HL-60/S4 treated with retinoic acid at 250 ng/mL for 4 days and 3 days (cell line): ENCODE data around the gene DNAH17.

Source experiments
- in situ Hi-C: fragments of 300-500 bp; cut with MboI; formaldehyde crosslinking; loops from 2 replicates; pipeline ENCODE4 v1.7.0; 2022; ENCODE audit warnings: low sequenced_read_pairs

Gene DNAH17

DNA sequence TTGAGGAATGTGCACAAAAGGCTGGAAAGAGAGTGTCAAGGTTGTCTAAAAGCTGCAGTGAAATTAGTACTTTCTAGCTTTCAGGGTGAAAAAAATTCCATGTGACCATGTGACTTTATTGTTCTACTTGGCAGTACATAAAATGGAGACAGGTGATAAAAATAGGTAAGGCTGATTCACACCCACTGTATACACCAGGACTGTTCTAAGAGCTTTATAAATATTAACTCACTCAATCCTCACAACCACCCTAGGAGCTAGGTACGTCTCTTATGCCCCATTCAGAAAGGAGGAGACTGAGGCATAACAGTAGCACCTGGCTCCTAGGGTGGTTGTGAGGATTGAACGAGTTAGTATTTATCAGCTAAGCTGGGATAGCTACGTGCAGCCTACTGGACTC, 28.2 kb upstream of the DNAH17 start:
- in situ Hi-C loops, result no loop called here

DNA sequence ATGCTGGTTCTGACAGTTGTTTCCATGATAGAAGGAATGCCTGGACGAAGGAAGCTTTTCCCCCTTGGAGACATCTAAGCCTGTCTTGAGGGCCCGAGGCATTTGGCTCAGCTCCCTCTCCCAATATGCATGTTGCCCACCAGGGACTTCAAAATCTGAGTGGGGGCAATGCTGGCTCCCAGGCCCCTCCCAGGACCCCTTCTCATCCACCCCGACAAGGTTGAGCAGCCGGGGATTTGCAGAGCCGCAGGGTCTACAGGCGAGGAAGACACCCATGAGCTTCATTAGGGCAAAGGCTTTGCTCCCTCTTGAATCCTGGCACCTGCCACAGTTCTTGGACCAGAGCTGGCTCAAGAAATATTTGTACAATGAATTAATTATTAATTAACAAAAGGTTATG, 25.1 kb upstream of the DNAH17 start:
- in situ Hi-C loops, result no loop called here

DNA sequence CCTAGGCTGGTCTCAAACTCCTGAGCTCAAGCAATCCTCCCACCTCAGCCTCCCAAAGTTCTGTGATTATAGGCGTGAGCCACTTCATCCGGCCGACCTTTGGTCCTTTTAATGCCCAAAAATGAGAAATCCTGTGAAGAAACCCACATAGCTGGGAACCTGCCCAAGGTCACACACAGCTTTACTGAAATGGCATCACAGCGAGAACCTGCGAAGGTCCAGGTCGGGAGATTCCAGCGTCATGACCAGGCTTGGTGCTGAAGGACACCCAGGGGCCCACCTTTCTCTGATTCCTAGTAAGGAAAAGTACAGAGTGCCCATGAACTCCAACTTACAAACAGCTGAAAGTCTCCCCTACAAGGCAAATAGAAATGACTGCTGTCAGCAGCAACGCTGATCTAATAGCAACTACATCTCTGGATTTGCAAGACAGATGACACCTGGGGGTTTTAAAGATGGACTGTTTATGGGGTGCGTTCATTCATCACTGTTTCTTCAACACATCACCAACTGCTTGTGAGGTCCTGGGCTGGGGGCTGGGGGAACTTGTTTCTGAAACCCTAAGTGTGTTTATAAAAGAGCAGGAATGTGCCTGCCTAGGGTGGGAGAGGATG, 24.5 kb upstream of the DNAH17 start:
- in situ Hi-C loops, result no loop called here

DNA sequence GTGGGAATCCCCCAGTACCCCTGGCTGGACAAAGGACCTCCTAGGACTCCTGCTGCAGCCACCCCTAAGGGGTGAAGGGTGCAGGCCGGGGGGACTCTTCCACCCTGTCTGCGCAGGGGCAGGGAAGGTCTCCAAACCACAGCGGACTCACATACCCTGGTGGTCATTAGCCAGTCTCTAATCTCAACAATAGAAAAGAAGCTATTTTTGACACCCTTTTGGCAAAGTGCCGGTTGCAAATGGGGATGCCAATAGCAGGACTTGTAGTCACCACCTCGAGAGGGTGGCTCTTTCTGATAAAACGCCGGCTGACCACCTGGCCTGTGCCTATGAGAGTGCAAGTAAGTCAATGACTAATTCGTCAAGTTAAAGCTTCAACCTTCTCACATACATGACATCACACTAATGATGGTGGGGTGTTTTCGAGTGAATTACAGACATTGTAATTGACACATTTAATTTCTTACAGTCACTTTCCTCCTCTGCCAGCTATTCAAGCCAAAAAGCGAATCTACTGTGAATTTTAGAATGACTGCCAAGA, 23.1 kb upstream of the DNAH17 start:
- in situ Hi-C loops, result no loop called here

DNA sequence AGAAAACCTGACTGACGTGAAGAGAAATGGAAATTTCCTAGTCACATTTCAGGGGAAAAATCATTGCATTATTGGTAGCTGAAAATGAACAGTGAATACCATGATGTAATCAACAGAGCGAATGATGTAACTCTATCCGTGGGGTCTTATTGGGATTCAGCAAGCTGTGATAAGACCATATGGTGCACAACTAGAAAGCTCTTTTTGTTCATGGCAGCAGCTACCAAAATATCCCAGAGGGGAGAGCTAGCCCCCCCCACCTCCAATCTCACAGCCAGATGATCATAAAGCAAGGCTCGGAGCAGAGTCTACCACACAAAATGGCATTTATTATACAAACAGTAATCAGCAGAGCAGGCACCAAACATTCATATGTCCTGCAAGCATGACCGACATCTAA, 22.2 kb upstream of the DNAH17 start:
- in situ Hi-C loops, result no loop called here

DNA sequence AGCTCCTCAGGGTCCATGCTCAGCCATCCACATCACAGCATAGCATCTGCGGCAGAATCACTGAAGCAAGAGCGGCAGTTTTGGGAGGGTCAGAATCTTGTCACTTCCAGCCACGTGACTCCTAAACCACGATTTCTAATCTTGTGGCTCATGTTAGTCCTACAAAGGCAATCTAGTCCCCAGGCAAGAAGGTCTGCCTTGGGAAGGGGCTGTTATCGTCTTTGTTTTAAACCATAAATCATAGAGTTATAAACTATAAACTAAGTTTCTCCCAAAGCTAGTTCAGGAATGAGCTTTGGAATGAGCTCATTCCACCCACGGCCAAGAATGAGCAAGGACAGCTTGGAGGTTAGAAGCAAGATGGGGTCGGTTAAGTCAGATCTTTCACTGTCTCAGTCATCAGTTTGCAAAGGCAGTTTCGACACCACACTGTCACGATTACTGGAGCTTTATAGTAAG, 20.8 kb upstream of the DNAH17 start:
- in situ Hi-C loops, result no loop called here

DNA sequence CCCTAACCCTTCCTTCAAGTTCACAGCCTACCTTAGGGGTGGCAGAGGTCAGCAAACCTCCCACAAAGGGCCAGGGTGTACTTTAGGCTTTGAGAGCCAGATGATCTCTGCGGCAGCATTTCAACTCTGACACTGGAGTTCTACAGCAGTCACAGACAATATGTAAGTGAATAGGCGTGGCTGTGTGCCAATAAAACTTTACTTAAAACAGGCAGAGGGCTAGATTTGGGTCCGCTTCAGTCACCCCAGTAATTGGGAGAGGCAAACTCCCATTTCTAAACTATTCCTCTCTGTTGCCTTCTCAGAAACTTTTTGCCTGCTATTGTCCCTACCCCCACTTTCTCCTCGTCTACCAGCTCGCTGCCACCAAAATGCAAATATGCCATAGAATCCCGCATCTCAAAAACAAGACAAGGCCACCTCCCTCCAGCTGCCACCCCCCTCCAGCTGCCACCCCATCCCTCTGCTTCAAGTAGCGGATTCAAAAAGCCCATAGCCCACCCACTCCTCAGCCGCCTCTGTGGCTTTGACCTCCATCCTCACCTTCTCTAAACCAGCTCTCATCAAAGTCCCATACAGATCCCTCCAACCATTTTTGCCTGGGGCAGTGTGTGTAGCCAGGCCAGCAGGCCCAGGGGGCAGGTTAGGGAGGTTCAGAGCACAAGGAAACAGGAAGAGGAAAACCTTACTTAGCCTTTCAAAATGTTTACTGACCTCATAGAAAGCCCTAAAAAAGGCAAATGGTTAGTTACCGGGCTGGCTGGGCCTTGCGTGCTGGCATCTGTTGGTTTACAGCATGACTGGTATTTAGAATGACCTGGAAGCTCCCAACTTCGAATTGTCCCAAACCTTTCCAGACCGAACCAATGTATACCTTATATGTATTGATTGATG, 19.9 kb upstream of the DNAH17 start:
- in situ Hi-C loops, result no loop called here

DNA sequence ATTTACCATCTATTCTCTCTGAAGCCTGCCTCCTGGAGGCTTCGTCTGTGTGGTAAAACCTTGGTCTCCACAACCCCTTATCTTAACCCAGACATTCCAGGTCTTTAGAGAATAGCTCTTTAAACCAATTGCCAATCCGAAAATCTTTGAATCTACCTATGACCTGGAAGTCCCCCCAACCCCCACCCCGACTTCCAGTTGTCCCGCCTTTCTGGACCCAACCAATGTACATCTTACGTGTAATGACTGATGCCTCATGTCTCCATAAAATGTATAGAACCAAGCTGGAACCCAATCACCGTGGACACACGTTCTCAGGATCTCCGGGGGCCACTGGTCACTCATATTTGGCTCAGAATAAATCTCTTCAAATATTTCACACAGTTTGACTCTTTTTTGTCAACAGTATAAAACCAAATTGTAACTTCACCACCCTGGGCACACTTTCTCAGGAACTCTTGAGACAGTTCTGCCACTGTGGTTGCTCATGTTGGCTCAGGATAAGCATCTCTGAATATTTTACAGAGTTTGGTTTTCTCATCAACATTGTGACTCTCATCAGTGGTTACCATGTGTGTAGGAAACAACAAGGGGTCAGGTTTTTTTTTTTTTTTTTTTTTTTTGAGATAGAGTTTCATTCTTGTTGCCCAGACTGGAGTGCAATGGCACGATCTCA, 18.1 kb upstream of the DNAH17 start:
- in situ Hi-C loops, result no loop called here

DNA sequence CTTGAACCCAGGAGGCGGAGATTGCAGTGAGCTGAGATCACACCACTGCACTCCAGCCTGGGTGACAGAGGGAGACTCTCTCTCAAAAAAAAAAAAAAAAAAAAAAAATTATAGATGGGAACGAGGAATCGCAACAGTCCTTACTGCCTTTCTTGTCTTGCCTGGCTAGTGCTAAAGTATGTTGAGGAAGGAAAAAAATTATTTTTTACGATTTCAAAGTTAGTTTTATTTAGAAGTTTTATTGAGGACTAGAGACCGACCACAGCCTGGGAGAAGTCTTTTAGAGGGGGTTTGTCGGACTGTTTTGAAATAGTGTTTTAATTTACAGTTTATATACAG, 15.8 kb upstream of the DNAH17 start:
- in situ Hi-C loops, result no loop called here

DNA sequence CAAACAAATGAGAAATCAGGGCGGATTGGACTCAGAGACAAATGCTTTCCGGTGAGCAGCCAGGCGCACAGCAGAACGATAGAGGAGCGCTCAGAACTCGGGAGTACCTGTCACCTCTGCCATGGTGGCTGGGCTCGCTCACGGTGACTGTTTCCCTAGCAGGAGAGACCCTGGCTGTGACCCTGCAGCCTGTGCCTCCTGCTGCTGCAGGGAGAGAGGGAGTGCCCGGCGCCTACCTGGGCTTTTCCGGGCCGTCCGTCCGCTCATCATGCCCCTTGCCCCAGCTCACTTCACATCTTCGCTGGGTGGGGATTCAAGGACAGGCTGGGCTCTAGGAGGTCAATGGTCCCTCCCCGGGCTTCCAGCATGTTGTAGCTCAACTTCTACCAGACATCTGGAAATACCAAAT, 14.1 kb upstream of the DNAH17 start:
- in situ Hi-C loops, result no loop called here

DNA sequence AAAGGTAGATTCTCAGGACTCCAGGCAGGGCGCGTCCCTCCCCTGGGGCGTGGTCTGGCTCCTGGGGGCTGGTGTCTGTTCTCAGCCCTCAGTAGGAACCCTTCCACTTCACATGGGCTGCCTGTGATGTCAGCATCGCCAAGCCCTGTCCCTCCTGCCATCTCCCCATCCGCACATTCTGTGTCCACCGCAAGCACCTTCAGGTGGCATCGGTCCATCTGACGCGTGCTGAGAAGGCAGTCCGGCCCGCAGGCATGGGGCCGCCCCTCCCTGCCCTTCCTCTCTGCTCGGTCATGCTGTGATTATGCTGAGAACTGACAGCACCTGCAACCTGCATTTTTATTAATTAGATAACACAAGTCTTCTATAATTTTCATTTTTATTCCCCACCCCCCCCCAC, 12.7 kb upstream of the DNAH17 start:
- in situ Hi-C loops, result no loop called here

DNA sequence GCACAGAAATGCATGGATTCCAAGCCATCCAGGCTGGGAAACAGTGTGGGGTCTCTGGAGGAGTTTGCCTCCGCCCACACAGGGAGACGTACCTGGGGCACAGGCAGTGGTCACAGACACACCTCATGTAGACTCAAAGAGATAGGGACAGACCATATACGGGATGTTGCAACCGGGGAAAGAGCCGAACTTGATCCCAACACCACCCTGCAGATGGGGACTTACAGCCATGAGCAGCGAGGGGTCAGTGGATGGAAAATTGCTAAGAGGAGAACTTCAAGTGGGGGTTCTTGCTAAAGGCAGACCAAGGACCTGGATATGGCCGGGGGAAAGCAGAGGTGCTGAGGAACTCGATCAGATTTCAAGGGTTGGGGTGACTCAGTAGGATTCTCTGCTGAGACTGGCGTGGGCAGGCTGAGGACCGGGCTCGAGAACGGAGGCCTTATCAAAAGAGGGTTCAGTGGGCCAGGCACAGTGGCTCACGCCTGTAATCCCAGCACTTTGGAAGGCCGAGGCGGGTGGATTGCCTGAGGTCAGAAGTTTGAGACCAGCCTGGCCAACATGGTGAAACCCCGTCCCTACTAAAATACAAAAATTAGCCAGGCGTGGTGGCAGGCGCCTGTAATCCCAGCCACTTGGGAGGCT, 12.0 kb upstream of the DNAH17 start:
- in situ Hi-C loops, result no loop called here

DNA sequence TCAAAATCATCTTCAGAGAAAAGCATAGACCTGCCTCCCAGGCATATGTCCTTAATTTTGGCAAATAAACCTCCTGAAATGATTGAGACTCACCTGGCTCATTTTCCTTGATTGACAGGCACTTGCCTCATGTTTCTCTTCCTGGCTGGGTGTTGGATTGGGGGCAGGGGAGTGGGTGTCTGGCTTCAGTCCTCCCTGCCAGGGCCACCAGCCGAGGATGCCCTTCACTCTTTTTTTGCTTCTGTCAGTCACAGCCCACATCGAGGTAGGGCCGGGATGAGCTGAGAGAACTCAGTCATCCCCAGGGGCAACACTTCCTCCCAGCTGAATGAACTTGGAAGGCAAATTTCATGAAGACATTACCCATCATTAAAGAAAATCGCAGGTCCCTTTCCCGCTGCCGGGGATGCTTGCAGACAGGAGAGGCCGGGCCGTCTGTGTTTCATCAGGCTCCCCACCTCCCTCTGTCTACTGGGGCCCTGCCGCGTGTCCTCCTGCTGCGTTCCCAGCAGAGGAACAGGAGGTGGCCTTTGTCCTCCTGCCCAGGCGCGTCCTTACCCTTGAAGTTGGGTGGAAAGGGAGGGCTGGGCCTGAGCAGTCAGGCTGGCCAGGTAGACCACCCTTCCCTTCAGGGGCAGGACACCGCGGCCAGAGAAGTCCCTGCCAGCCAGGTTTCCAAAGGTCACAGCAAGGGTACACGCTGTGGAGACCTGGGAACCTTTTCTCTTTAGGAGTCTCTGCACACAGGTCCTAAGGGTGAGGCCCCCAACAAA, 11.2 kb upstream of the DNAH17 start:
- in situ Hi-C loops, result no loop called here

DNA sequence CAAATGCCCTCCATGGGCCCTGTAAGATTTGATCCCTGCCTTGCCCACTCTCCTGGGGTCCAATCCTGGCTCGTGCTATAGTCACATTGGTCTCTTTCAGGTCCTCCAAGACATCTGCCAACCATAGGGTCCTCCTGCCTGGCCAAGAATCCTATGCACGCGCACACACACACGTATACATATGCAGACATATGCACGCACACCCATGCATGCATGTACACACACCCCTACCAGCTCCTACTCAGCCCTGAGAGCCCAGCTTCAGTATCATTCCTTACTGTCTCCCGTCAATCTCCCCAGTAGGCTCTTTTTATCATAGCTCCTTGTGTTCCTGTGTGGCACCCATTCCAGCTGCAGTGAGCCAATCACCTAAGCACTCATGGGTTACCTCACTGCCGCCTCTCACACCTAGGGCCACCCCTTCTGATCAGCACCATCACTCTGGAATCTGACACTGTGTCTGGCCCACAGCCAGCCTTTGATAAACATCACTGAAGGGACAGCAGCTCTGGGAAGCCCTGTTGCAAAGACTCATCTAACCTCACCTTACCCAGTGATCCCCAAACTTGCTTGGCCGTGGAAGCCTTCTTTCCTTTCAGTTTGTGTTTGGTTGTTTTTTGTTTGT, 7.9 kb upstream of the DNAH17 start:
- in situ Hi-C loops, result no loop called here

DNA sequence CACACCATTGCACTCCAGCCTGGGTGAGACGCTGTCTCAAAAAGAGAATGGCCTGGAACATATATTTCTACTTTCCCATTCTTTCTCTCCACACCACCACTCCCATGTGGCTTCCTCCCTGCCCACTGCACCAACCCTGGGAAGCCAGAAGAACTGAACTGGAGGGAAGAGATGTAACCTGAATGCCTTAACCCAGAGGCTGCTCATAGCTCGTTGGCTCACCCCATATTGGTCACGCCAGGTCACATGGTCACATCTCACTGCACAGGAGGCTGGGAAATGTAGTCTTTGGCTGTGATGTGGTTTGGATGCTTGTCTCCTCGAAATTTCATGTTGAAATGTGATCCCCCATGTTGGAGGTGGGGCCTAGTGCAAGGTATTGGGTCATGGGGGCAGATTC, 5.9 kb upstream of the DNAH17 start:
- in situ Hi-C loops, result no loop called here

DNA sequence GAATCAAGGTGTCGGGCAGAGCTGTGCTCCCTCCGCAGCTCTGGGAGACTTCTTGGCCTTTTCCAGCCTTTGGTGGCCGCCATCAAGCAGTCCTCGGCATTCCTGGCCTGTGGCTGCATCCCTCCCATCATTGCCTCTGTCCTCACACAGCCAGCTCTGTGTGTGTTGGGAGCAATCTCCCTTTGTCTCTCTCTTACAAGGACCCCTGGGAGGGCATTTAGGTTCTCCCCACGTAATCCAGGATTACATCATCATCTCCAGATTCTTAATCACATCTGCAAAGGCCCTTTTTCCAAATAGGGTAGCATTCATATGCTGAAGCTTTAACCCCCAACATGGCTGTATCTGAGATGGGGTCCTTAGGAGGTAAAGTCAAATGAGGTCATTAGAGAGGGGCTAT, 4.1 kb upstream of the DNAH17 start:
- in situ Hi-C loops, result no loop called here

DNA sequence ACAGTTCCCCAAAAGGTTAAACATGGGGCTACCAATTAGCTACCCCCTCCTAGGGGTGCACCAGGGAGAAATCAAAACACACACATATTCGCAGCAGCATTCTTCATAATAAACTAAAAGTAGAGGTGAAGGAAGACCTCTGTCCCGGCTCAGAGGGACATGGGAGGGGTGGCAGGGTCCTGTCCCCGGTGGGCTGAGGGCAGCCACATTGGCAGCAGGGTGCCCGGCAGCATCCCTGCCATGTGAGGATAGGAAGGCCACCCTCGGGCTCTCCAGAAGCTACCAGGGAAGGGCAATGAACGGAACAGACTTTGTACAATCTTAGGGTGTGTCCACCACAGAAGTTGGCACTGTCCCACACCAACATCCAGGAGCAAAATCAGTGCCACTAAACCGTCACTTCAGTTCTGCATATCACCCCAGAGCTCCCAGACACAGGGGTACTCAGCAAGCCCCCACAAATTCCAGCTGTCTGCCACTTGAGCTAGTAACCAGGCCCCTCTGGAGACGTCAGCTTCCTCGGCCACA, 3.1 kb upstream of the DNAH17 start:
- in situ Hi-C loops, result no loop called here

DNA sequence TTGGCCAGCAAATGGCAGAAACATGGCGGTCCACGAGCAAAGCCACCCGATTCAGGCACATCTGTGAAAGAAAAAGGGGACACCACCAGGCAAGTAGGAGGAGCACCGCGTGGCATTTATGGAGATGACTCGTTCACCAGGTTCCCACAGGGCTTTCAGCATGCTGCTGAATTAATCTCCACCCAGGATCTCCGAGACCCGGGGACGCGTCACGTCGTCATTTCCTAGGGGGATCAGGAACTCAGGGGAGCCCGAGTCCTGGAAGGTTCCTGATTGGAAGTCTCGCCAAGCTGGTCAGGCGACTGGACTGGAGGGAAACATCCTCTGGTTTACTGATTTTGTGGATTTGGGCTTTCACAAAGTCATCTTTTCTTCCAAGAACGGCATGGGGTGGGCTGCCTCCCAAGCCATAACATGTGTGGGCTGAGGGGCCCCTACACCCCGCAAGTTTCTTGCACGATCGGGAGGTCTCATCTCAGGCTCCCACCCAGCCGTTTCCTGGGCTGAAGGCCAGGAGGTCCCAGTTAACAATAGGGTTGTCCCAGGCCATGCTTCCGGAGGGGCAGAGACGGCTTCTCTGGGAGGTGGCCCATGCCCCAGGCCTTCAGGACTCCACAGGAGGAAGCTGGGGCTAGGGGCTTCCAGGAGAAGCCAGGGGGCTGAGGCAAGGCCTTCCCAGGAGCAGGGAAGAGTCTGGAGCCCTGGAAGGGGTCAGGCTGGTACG, 645 bp downstream of the DNAH17 start:
- in situ Hi-C loops, result no loop called here

DNA sequence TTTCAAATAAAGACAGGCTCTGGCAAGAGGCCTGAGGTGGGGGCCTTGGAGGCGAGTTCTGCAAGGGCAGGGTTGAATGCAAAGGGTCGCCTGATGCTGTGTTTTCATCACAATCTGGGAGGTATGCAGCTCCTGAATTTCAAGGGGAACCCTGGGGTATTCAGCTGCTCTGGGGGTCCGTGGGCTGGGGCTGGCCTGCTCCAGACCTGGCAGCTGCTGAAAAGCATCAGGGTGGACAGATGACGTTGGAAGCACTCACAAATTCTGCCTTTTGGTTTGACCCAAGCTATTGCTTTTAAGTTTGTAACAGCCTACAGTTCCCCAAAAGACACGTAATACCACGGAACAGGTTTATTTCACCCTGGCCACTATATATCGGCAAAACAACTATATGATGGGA, 1.3 kb downstream of the DNAH17 start:
- in situ Hi-C loops, result no loop called here
